IPS DF 6.9 (cell line): ENCODE results near the gene GTF2A1L.

Source experiments
- DNase-seq: peaks from one replicate; pipeline ENCODE4 v3.0.0-alpha.2; 2013; ENCODE audit warnings: low read depth, low spot score
- H3K27ac ChIP-seq: one replicate; pipeline ENCODE4 v1.5.1; 2013; ENCODE audit warnings: low read length, control low read depth
- H3K27me3 ChIP-seq: 2 replicates; pipeline ENCODE4 v1.6.1; 2013; ENCODE audit warnings: mild to moderate bottlenecking, low read length; ENCODE audit not compliant: control insufficient read depth, insufficient read depth
- H3K36me3 ChIP-seq: 2 replicates; pipeline ENCODE4 v1.6.1; 2013; ENCODE audit warnings: low read length; ENCODE audit not compliant: control insufficient read depth, insufficient read depth
- H3K4me1 ChIP-seq: 2 replicates; pipeline ENCODE4 v1.6.1; 2013; ENCODE audit warnings: low read length; ENCODE audit not compliant: control insufficient read depth, insufficient read depth
- H3K4me3 ChIP-seq: 2 replicates; pipeline ENCODE4 v1.5.1; 2013; ENCODE audit warnings: mild to moderate bottlenecking, low read length
- H3K9me3 ChIP-seq: 2 replicates; pipeline ENCODE4 v1.6.1; 2013; ENCODE audit warnings: low read length, inconsistent platforms; ENCODE audit not compliant: control insufficient read depth, insufficient read depth
- WGBS: extraction: QIAGEN DNeasy Blood & Tissue Kit; methylation state at CpG from one replicate; pipeline ENCODE4 v1.1.7; 2013; ENCODE audit warnings: mixed read lengths, missing lambda C conversion rate; ENCODE audit not compliant: insufficient read length, insufficient coverage; 5-methylcytosine and 5-hydroxymethylcytosine counted together

The GTF2A1L gene

GRCh38 chr2:48728295-48728694 lies 110.6 kb downstream of the GTF2A1L start:
- peaks cover 4% of the 10 kb centered on the region for H3K4me1 ChIP-seq
- H3K27me3 ChIP-seq = no peaks in the 10 kb centered on the region
- no peak overlapping the region for H3K27ac ChIP-seq
- H3K36me3 ChIP-seq = no peaks in the 10 kb centered on the region
- no peaks in the 10 kb centered on the region for H3K9me3 ChIP-seq
- DNase-seq = no peak
- no CpG with 5 or more reads among the region's 2 CpGs for WGBS
- no peak overlapping the region for H3K4me3 ChIP-seq

- Histone ChIP-seq H3K9me3 (no peaks in the 10 kb centered on the region), H3K36me3 (no peaks in the 10 kb centered on the region), H3K4me3 (no peak overlapping the region), H3K4me1 (peaks cover 6% of the 10 kb centered on the region), H3K27ac (no peak overlapping the region), H3K27me3 (no peaks in the 10 kb centered on the region)
- DNase-seq = no peak
Observed at GRCh38 chr2:48728840-48729239, 111.2 kb downstream of the GTF2A1L start.
